Muscle of back (tissue), 11 donors: ENCODE results near the gene COL18A1. TPM values are rescaled to one million over a fixed set of nuclear protein-coding genes. Genes with fewer than 3 reads are reported as not detected.

Source experiments
- DNase-seq, 3 donors: peaks; one replicate each; pipeline versions ENCODE4 v3.0.0 to v3.0.0-alpha.2; 2013
- polyA plus RNA-seq, 10 donors: library from polyadenylated mRNA; unstranded; fragments of 120-200 nt; gene quantifications; one replicate each; pipeline ENCODE4 v1.2.1, GENCODE V29; 2013; ENCODE audit not compliant: insufficient read length in 10 of 10

COL18A1 gene
- polyA plus RNA-seq, 10 donors = 53.7 to 116 (median 71.4) TPM

- DNase-seq = no peak
These were observed 7.5 kb downstream of the COL18A1 start for GRCh38 chr21:45412491-45412890.

- DNase-seq = no peak
These were observed 8.1 kb downstream of the COL18A1 start for GRCh38 chr21:45412909-45413611.

GRCh38 chr21:45413922-45414321 is 9.0 kb downstream of the COL18A1 start:
- no peak for DNase-seq

- DNase-seq = no peak
These were observed 9.6 kb downstream of the COL18A1 start for GRCh38 chr21:45414396-45415187.

- DNase-seq = no peak
These were observed 10.4 kb downstream of the COL18A1 start for GRCh38 chr21:45415188-45415942.

GRCh38 chr21:45415943-45416611 is 11.1 kb downstream of the COL18A1 start:
- DNase-seq = no peak

GRCh38 chr21:45416620-45417019 is 11.7 kb downstream of the COL18A1 start:
- no peak for DNase-seq

- no peak for DNase-seq
These were observed 12.4 kb downstream of the COL18A1 start for GRCh38 chr21:45417256-45417950.

GRCh38 chr21:45417951-45418300 is 13.0 kb downstream of the COL18A1 start:
- no peak for DNase-seq

- peak in 1 of 3 donors; percentile 50 for DNase-seq
These were observed 13.5 kb downstream of the COL18A1 start for GRCh38 chr21:45418301-45419071.

- no peak for DNase-seq
These were observed 14.2 kb downstream of the COL18A1 start for GRCh38 chr21:45419162-45419561.

GRCh38 chr21:45420061-45421041 is 15.4 kb downstream of the COL18A1 start:
- DNase-seq = no peak

- DNase-seq = no peak
These were observed 16.3 kb downstream of the COL18A1 start for GRCh38 chr21:45421071-45421845.

- DNase-seq = no peak
These were observed 17.1 kb downstream of the COL18A1 start for GRCh38 chr21:45421846-45422775.

- no peak for DNase-seq
These were observed 18.4 kb downstream of the COL18A1 start for GRCh38 chr21:45423201-45423955.
